ENCODE measurements around the gene NME8.

The NME8 gene

GRCh38 chr7:37942934-37943610 is 94.7 kb downstream of the NME8 start:
- DNase-seq, result no peak

- no peak for DNase-seq
These were observed 95.7 kb downstream of the NME8 start for GRCh38 chr7:37943905-37944736.

- DNase-seq, result no peak
These were observed 96.3 kb downstream of the NME8 start for GRCh38 chr7:37944737-37945054.

GRCh38 chr7:37945336-37945735 is 96.9 kb downstream of the NME8 start:
- DNase-seq, result no peak

GRCh38 chr7:37947138-37947940 is 98.9 kb downstream of the NME8 start:
- no peak for DNase-seq

GRCh38 chr7:37947941-37948210 is 99.5 kb downstream of the NME8 start:
- no peak for DNase-seq
